NCI-H146 treated with DMSO at 0.1 percent for 48 hours (cell line): Measurements from ENCODE around the gene SRGAP2C.
"Not testable (repeated sequence)": the region's sequence is repeated elsewhere in the genome, so short reads cannot be mapped to it uniquely, and the experiment has no call there.

ENCODE experiments used
- DNase-seq: peaks from one replicate; lab custom pipeline; 2025; ENCODE audit not compliant: unreplicated experiment; lab: John Stamatoyannopoulos, UW

SRGAP2C gene

DNA sequence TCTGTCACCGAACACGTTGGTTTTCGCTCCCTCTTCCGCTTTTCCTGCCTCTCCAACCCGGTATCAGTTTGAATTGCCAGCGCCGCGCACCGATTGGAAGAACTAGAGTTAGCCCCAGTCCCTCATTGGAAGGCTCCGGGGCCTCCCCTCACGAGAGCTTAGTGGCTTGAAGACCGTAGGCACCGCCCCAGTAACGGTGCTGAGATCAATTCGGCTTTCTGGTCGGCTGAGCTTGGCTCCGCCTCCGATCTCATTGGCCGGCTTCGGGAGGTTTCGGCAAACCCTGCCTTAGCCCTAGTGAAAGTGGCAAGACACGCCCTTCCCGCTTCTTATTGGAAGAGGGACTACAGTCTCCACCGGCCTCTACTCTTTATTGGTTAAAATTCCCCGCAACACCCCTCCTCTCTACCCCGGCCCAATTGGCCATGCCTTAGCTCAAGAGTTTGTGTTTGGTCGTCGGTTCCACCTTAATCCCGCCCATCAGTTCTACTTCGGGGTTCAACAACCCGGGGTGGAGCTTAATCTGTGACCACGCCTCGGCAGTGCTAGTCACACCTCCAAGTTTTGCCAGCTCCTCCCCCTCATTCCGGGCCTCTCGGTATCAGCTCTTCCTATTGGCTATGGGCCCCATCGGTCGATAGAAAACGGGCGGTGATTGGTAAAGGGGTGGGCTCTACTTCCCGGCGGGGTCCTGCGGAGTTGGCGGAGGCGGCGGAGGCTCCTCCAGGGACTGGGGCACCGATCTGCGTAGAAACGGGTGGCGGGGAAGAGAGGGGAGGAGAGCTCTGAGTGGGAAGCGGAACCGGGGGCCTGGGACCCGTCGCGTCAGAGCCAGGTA, at the start of gene SRGAP2C, which contains the start of gene FAM72B:
Gene SRGAP2C, plus strand, starts transcription at position 686 of the 838 bp plus-strand sequence. CDS start 2,472 bp downstream, outside the sequence.
Gene FAM72B, minus strand, starts transcription at position 51 of the 838 bp plus-strand sequence. CDS start 851 bp downstream, outside the sequence.
- peak; percentile 96 for DNase-seq

DNA sequence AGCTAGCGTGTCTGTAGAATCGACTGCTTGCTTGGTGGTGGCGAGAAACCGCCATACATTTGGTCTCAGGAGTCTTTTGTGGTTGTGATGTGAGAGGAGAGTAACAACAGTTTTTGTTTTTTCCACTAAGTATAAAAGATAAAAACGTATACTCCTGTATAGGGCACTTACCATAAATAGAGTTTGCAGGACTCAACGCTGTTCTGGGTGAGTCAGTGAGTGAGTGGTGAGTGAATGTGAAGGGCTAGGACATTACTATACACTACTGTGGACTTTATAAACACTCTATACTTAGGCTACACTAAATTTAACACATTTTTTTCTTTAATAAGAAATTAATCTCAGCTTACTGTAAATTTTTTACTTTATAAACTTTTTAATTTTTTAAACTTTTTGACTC, 44.4 kb upstream of the SRGAP2C start:
- not testable (repeated sequence) for DNase-seq

DNA sequence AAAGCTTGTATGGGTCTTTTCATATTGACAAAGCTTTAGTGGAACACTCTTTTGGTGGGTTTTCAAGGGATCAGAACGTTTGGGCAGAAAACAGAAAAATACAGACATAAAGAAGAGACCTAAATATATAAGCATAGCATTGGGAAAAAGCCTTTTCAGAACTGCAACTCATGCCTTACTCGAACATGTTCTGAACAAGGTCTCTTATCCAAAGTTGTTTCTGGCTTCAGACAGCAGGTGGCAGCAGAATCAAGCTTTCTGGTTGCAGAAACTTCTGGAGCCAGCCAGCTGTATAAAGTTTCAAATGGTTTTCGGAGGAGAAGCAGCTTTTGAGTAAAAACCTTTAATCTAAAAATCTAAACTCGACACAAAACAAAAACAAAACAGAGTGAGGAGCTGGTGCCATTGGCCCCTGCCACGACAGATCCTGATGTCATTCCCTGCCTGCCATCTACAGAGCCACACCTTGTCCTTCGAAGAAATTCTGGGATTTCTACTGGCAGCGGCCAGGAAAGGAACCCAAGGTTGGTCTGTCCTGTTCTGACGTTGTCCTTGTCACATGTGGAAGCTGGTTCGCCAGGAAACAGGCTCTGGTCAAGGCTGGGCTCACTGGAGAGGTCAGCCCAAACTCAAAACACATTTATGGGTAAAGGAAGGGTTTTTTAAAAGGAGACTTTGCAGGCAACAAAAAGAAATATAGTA, 36.1 kb upstream of the SRGAP2C start:
- DNase-seq = not testable (repeated sequence)

DNA sequence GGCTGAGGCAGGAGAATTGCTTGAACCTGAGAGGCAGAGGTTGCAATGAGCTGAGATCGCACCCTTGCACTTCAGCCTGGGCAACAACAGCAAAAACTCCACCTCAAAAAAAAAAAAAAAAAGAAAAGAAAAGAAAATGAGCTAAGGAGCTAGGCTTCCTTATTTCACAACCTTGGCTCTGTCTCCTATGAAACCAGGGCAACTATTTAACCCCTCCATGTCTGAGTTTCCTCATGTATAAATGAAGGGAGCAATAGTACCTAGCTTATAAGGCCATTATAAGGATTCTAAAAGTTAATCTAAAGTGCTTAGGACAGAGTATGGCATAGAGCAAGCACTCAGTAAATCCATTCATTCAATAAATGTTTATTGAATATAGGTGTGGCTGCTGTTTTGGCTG, 33.5 kb upstream of the SRGAP2C start:
- not testable (repeated sequence) for DNase-seq

DNA sequence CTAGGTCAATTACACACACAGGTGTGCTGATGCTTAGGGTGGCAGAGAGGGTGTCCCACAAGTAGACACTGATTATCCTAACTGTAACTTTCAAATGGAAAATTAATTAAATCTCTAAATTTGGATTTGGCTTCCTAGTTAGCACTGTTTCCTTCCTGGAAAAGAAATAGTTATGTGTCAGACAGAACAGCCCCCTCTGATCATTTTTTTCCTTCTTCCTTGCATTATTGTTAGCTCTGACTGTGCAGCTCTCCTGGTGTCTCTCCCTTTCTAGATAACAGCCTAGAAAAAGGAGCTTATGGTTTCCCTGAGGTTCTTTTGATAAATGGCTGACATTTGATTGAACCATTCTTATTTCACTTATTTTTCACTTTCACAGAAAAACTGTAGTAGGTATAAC, 32.0 kb upstream of the SRGAP2C start:
- not testable (repeated sequence) for DNase-seq

DNA sequence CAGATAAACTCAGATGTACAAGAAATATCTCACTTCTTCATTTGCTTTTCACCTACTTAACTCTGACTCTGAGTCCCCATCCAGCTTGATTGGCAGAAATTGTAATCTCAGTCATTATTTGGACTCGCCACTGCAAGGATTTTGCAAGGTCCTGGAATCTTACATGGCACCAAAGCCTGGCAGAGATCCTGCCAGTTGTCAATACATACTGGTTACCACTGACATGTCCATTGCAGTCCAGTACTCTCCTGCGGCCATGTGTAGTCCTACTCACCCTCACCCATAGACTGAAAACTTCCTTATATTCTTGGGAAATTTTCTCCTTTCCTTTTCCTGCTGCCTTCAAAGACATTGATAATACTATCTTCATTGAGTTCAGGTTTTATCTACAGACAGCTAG, 30.0 kb upstream of the SRGAP2C start:
- DNase-seq = not testable (repeated sequence)

DNA sequence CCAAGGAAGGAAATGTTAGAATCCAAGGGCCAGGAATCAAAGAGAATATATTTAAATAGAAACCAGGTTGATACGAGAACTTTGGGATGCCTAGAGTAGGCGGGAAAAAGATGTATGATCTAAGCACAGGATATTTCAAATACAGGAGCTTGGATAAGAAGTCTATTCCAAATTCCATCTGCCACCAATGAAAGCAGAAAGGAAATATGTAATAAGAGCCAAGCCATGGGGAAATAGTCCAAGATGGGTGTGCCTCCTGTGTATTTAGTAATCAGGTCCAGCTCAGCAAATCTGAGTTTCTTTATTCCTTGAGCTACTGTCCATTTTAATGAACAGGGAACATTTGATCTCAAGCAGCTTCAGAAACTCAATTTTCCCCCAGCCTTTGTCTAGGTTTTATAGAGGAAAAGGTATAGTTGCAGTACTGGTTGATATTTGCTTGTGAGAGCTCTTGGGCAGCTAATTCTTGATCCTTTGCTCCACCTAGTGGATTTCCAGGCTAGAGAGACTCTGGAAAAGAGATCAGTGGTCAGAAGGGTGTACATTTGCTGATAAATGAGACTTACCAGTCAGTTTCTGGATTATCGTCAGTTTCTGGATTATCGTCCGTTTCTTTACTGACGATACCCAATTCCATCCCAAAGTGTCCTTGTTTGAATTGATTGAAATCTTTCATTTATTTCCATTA, 29.0 kb upstream of the SRGAP2C start:
- not testable (repeated sequence) for DNase-seq

DNA sequence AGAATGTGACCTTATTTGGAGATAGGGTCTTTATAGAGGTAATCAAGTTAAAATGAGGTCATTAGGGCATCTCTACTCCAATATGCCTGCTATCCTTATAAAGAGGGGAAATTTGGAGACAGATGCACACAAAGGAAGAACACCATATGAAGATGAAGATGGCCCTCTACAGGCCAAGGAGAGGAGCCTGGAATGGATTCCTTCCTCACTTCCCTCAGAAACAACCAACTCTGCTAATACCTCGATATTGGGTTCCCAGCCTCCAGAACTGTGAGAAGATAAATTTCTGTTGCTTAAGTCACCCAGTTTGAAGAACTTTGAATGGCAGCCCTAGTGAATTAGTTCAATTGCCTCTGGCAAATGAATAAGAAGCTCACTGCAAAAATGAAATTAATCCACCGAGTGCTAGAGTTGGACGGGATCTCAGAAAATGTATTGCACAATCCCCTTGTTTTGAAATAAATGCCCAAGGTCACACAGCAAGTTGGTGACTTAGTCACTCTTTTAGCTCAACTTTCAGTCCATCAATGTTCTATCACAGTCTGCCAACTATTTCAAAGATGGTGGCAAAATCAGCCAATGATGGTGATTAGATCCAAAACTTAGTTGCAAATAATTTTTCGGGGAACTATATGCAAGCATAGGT, 27.7 kb upstream of the SRGAP2C start:
- not testable (repeated sequence) for DNase-seq

DNA sequence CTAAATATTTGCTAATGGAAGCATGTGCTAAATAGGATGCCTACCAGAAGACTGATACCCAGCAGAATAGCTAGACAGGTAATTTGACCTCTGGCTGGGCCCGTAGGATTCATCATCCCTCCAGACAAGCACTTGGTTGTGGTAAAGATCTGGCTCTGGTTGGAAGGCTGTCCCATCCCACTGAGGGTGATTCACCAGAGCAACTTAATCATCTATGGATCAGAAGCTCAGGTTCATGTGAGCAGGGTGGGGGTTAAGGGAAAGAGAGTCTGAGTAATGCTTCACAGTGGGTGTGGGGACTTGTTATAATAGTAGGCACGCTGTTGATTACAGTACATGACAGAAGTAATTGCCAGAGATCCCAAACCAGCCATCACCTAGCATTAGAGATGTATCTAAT, 27.2 kb upstream of the SRGAP2C start:
- not testable (repeated sequence) for DNase-seq

DNA sequence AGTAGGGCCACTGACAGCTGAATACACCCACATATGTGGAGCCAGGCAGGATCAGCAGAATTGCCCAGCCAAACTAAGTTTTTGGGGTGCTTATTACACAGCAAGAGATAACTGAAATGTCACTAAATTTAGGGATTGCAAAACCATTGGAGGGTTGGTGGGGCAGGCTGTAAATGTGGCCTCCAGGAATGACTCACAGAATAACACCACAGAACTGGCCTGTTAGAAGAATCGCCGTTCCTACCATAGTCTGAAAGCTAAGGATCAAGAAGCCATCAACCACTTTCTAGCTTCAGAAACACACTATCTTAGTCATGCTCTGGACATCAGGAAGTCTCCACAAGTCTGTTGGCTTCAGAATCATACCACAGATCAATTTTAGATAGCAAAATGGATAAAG, 24.7 kb upstream of the SRGAP2C start:
- not testable (repeated sequence) for DNase-seq

DNA sequence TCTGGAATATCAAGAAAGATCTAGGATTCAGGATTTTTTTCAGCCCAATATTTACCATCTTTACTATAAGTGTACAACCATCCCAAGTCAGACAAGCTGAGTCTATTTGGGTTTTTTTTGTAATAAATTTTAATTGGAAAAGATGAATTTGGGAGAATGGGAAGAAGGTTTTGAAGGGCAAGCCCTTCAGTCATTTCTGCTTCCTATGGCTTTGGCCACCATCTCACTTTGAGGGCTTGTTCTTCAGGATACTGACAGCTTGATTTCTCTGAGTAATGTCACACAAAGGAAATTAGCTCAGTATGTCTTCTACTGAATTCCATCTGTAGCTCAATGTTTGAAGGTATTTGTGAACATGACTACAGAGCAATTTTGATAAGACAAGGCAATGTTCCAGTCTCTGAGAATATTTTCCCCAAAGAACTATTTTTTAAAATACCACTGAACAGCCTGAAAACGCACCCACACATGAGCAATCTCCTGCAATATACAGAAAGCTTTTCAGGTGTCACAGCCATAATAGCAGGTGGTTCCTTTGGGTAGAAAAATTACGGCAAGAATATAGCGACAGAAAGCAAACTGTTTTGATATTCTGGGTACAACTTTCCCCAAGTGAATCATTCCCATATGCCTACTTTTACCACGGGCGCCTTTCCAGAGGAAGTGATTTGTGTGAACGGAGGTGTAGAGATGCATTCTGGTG, 23.4 kb upstream of the SRGAP2C start:
- not testable (repeated sequence) for DNase-seq

DNA sequence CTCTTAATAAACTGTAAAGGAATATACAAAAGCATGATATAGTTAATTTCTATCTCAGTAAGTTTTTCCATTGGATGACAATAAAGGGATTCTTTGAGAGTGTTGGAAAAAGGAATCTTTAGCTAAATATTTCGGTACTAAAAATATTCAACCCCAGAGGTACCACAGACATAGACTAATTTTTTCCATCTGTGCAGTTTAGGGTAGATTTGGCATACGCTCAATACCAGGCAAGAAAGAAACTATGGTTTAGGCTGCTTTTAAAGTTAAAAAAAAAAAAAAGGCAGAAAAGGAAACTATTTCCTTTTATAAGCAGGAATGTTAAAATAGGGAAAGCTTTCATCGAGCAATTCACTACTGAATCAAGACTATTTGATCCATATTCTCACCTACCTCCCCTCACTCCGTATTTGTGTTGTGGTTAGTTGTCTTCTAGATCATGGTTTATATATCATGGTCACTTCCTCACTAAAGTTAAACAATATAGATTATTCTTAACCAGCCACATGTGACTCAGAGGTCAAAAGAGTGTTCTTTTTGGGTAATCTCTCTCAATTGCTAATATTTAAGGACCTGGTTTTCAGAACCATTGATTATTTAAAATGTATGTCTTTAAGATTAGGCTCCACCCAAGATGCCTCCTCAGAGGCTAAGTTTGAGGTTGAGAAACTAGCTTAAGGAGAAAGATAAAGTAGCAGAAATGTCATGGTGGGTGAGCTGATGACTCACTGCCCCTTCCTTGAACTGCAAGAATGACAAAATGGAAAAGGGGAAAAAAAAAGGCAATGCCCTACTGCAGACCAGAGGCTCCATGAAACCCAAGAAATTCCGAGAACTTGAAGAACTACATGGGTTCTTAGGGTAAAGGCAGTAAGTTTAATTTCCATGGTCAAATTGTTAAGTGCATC, 20.7 kb upstream of the SRGAP2C start:
- not testable (repeated sequence) for DNase-seq

DNA sequence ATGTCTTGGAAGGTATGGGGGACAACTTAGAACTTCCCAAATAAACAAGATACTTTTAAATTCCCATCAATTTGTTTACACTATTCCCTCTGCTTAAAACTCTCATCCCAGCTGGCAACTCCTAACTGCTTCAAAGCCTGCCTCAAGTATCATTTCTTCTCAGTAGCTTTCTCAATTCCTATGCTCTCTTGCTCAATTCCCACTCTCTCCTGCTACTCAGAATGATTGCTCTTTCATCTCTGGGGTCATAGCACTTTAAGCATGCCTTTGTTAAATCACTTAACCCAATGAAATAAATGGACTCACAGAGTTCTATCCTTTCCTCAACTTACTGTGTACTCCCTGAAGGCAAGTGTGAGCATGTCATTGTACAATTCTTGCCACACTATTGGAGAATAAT, 19.5 kb upstream of the SRGAP2C start:
- not testable (repeated sequence) for DNase-seq

DNA sequence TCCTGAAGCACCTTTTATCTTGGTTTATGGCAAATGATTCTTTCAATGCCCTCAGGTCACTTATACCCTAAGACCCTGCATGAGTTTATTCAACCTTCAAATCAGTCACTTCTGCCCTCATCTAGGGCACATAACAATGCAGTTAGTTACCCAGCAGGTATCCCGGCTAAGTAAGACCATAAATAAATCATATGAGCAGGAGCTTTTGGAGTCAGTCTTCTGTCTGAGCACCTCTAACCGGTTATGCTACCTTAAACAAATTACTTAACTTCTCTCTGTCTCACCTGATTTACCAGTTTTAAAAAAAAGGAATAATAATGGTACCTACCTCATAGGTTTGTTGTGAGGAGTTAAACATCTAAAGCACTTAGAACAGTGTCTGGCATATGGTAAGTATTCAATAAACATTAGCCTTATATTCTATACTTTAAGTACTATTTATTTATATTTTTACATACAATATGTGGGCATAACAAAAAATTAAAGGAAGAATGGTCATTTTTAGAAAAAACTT, 17.5 kb upstream of the SRGAP2C start:
- DNase-seq = not testable (repeated sequence)

DNA sequence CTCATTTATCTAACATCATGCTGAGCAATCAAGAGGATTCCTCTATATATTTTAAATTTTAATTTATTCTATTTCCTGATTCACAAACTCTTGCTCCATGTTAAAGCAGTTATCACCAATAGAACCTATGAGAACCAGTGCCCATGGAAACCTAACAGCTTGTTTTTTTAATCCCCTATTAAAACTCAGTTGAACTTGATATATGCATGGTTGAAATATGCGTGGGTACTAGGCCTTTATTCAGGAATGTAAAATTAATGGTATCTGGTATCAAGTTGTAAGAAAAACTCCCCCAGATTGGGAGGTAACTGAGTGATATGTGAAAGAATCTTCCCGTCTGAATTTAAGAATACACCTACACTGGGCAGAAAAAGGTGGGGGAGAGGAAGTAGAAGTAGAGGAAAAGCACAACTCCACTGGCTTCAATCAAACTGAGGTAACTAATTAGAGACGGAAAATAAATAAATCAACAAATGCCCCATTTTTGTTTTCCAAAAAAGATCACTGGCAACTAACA, 16.6 kb upstream of the SRGAP2C start:
- DNase-seq = not testable (repeated sequence)

DNA sequence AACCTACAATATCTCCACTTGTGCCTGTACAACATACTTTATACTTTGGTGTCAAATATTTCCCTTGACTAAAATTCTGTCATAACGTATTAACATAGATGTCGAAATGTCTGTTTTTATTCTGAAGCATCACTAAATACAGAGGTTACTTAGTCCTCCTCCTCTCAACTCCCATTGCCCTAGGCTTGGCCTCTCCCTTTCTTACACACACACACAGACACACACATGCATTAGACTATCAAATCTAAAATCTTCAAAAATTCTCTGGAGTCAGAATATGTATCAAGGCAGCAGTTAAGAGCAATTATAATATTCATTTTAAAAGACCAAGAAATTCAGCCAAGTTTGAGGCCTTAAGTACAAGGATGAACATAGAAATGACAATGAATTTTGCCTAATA, 8.1 kb upstream of the SRGAP2C start:
- not testable (repeated sequence) for DNase-seq

DNA sequence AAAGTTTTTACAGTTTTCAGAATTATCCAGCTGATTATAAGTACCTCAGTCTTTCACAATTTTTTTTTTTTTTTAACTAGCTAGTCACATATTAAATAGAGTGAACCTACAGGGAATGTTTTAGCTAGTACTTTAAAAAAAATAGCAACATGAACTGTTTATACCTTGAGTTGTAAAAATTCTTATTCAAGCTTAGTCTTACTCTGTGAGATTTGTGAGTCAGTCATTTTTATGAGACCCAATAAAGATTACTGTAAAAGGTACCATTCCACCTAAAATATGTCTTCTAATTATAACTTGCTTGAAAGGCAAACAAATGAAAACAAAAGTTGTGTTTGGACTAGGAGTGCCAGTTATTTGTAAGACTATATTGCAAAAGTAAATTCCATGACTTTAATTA, 6.6 kb upstream of the SRGAP2C start:
- DNase-seq = not testable (repeated sequence)

DNA sequence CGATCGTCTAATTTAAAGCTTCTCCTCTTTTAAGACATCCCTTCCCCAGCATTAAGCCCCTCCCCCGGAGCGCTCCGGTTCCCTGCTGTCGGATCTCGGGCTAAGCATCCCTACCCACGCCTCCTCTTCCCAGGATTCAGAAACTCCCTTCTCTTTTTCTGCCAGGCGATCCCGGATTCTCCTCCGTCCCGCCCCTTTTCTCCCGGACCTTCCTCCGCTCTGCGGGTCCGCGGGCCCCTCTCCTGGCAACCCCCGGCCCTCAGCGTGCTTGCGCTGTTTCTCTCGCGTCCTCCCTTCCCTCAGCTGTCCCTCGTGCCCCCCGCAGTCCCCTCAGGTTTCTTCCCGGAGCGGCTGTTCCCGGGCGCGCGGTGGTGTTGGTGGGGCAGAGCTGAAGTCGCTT, 908 bp upstream of the SRGAP2C start:
- DNase-seq = not testable (repeated sequence)
